Uterus (tissue), 4 donors: Measurements from ENCODE around the gene C11orf97. TPM values are rescaled to one million over a fixed set of nuclear protein-coding genes. Genes with fewer than 3 reads are reported as not detected.
A peak's percentile ranks its signal among the peaks of the same experiment; 100 is the strongest.

Source experiments
- DNase-seq, 2 donors: peaks; one replicate each; pipeline ENCODE4 v3.0.0-alpha.2; 2019 to 2020
- H3K27ac ChIP-seq, 2 donors: fragments of 200-600 bp; sonication (generic); 1 replicate in 1 of 2; 2 replicates in 1 of 2; pipeline ENCODE4 v1.5.1; 2016 to 2018
- H3K27me3 ChIP-seq, 2 donors: fragments of 200-600 bp; sonication (generic); one replicate each; pipeline ENCODE4 v1.5.1; 2018 to 2019; ENCODE audit warnings: control low read depth in 1 of 2
- H3K36me3 ChIP-seq, 2 donors: fragments of 200-600 bp; sonication (generic); one replicate each; pipeline ENCODE4 v1.5.1; 2019; ENCODE audit warnings: control low read depth in 1 of 2
- H3K4me1 ChIP-seq, 2 donors: fragments of 200-600 bp; sonication (generic); one replicate each; pipeline ENCODE4 v1.5.1; 2018 to 2019; ENCODE audit warnings: control low read depth in 1 of 2
- H3K4me3 ChIP-seq, 2 donors: fragments of 200-600 bp; sonication (generic); 1 replicate in 1 of 2; 2 replicates in 1 of 2; pipeline ENCODE4 v1.5.1; 2018 to 2019; ENCODE audit warnings: mild to moderate bottlenecking in 1 of 2
- H3K9me3 ChIP-seq, 2 donors: fragments of 200-600 bp; sonication (generic); one replicate each; pipeline ENCODE4 v1.5.1; 2019; ENCODE audit warnings: control low read depth in 1 of 2
- POLR2A ChIP-seq, 2 donors: fragments of 450-650 bp; IDR thresholded peaks; one replicate each; pipeline ENCODE4 v1.6.1; 2016; ENCODE audit warnings: antibody characterized with exemption in 2 of 2, mild to moderate bottlenecking in 1 of 2, moderate library complexity in 1 of 2
- intact Hi-C: fragments of 100-400 bp; cut with DNase I; formaldehyde crosslinking; loops from one replicate; pipeline ENCODE4 v1.15.1; 2023; ENCODE audit warnings: low total_unique reads
- total RNA-seq, 4 donors: library from RNA; depleted of rRNA in 3 of 4; stranded (reverse); fragments of >200 nt in 3 of 4; gene quantifications; one replicate each; pipeline versions ENCODE4 v1.1.0 to v1.2.4, GENCODE V29; 2014 to 2023
- TF ChIP-seq, protein P1 (sequence below), 4 experiments: fragments of 200-600 bp in 2 of 4; fragments of 450-650 bp in 2 of 4; sonication (generic) in 2 of 4; IDR thresholded peaks; one replicate each; pipeline ENCODE4 v1.5.1; 2016 to 2019; ENCODE audit warnings: antibody characterized with exemption in 4 of 4, mild to moderate bottlenecking in 2 of 4, moderate library complexity in 1 of 4
- donor health status: DM: yes; HTN: yes; CAD: no.

C11orf97 gene
- total RNA-seq, 4 donors from 2014 or later = not detected

DNA sequence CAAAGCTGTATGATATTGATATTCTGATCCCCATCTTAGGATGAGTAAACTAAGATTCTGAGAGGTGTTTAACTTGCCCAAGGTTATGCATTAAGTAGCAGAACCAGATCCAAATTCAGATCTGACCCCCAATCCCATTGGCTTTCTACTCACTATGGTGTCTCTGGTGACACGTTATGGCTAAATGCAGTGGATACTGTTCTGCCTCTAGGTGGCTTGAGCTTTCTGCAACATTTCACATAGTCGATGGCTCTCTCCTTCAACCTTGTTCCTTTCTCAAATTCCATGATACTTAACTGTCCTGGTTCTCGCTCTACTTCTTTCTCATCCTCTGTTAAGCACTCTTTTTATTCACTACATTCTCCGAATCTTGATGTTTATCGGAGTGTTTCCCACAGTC lies 9.4 kb downstream of the C11orf97 start:
- H3K9me3 ChIP-seq = no peaks in the 10 kb centered on the region
- no peak overlapping the region for H3K27ac ChIP-seq
- intact Hi-C loops = no loop called here
- no peak for DNase-seq
- H3K4me3 ChIP-seq = no peak overlapping the region
- H3K36me3 ChIP-seq = no peaks in the 10 kb centered on the region
- no peaks in the 10 kb centered on the region for H3K4me1 ChIP-seq
- no peaks in the 10 kb centered on the region for H3K27me3 ChIP-seq
- no peak for TF ChIP-seq POLR2A (IDR thresholded peaks at IDR 0.05)
- TF ChIP-seq, protein P1, sequence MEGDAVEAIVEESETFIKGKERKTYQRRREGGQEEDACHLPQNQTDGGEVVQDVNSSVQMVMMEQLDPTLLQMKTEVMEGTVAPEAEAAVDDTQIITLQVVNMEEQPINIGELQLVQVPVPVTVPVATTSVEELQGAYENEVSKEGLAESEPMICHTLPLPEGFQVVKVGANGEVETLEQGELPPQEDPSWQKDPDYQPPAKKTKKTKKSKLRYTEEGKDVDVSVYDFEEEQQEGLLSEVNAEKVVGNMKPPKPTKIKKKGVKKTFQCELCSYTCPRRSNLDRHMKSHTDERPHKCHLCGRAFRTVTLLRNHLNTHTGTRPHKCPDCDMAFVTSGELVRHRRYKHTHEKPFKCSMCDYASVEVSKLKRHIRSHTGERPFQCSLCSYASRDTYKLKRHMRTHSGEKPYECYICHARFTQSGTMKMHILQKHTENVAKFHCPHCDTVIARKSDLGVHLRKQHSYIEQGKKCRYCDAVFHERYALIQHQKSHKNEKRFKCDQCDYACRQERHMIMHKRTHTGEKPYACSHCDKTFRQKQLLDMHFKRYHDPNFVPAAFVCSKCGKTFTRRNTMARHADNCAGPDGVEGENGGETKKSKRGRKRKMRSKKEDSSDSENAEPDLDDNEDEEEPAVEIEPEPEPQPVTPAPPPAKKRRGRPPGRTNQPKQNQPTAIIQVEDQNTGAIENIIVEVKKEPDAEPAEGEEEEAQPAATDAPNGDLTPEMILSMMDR (IDR thresholded peaks at IDR 0.05) = no peak

DNA sequence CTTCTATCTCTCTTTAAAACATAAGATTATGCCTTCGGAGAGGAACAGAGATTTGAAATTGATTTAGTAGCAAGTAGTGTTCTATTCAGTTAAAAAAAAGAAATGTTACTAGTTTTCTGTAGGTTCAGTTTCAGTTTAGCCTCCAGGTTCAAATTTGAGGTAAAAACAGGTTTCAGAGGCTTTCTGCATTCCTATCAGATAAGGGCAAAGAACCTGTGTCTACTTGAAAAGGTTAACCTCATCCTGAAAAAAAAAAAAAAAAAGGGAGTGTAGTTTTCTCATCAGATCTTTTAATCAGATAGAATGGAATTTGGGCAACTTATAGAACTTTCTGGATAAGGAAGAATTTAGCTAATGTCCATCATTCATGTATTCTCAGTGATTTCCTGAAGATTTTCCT lies 12.1 kb downstream of the C11orf97 start:
- no peaks in the 10 kb centered on the region for H3K4me1 ChIP-seq
- H3K27ac ChIP-seq = no peak overlapping the region
- no peak for DNase-seq
- no peak overlapping the region for H3K4me3 ChIP-seq
- TF ChIP-seq, protein P1 (IDR thresholded peaks at IDR 0.05) = no peak
- TF ChIP-seq POLR2A (IDR thresholded peaks at IDR 0.05) = no peak
- no peaks in the 10 kb centered on the region for H3K9me3 ChIP-seq
- H3K36me3 ChIP-seq = no peaks in the 10 kb centered on the region
- H3K27me3 ChIP-seq = no peaks in the 10 kb centered on the region
- intact Hi-C loops = no loop called here

DNA sequence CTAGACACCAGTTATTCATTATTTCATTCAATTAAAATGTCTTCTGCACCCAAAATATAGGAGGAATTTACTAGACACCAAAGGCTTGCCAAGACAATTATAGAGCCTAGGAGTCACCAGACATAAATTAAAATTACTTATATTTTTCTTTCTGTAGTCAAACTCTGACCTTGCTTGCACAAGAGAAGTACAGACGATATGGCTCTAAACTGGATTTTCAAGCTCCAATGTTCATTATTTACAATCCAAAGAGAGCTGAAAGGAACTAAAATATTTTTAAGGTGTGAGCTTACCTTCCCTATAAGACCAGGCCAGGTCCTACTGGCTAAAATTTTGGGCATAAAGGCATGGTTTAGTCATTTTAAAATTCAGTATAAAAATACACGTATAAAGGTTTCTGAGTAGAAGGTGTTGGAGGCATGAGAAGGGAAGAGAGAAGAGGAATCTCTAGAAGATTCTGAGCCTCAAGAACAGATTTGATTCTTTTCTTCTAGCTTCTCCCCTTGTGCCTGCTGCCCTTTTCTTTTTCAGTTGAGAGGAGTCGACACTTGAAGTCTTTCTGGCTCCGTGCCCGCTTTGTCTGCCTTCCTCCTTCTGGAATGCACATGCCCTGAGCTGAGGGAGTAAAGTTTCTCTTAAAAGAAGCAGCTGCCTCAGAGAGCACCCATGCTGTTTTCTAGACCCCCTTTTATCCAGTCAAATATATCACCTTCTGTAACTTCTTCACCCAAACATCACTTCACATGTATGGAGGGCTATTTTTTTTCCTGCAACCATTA lies 13.5 kb downstream of the C11orf97 start:
- Histone ChIP-seq H3K27me3 (no peaks in the 10 kb centered on the region), H3K9me3 (no peaks in the 10 kb centered on the region), H3K36me3 (no peaks in the 10 kb centered on the region), H3K4me3 (no peak overlapping the region), H3K27ac (peak overlapping the region; percentile 8 to 20), H3K4me1 (no peaks in the 10 kb centered on the region)
- DNase-seq = peak; percentile 50 to 75
- intact Hi-C loops = no loop called here
- TF ChIP-seq, protein P1 (IDR thresholded peaks at IDR 0.05) = no peak
- no peak for TF ChIP-seq POLR2A (IDR thresholded peaks at IDR 0.05)

DNA sequence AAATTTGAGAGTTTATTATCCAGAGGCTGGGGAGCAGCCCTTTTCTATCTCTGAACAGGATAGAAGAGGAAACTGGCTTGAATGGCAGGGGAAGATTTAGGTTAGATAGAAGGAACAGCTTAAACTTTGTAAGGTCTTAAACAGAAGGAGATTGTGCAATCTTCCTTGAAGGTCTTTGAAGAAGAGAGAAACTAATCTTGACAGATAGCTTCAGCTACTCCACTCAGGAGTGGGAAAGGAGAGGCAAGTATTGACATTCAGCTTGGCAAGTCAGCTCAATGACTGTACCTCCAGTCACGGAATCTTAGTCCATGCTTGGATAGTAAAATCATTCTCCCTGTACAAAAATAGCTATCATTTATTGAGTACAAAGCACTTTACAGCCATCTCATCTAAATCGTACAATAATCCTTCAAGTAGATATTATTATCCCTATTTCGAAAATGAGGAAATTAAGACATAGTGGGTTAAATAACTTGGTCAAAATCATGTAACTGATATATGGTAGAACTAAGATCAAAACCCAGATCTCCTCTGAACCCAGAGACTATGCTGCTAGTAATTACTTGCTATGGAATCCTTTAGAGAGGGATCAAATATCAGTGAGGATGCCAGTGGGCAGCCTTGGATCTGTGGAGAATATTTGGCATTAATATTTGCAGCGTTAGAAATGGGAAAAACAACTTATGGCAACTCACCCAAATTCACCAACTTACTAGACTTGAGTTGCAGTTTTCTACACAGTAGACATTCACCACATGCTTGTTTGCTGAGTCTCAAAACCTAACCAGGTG lies 14.6 kb downstream of the C11orf97 start:
- no peak overlapping the region for H3K27ac ChIP-seq
- H3K36me3 ChIP-seq = no peaks in the 10 kb centered on the region
- DNase-seq = no peak
- no peaks in the 10 kb centered on the region for H3K4me1 ChIP-seq
- no peaks in the 10 kb centered on the region for H3K27me3 ChIP-seq
- no peaks in the 10 kb centered on the region for H3K9me3 ChIP-seq
- H3K4me3 ChIP-seq = no peak overlapping the region
- intact Hi-C loops = no loop called here
- TF ChIP-seq POLR2A (IDR thresholded peaks at IDR 0.05) = no peak
- TF ChIP-seq, protein P1 (IDR thresholded peaks at IDR 0.05) = no peak

DNA sequence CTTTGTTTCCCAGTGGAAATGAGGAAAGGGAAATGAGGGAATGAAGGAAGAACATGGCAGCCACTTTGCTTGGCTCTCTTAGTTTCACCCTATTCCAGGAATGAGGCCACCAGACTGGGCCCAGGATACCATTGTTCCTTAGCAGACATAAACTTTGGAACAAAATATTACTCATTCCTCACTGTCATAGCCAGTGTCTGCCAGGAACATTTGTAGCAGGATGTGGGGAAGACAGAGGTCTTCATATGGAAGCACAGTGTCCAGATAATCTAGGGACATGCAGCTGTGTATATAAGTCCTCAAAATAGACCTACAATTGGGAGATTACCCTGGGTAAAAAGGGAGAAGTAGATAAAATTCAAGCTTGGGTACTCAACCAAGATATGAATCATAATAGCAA lies 16.3 kb downstream of the C11orf97 start:
- intact Hi-C loops = no loop called here
- H3K4me1 ChIP-seq = no peaks in the 10 kb centered on the region
- TF ChIP-seq POLR2A (IDR thresholded peaks at IDR 0.05) = no peak
- TF ChIP-seq, protein P1 (IDR thresholded peaks at IDR 0.05) = no peak
- H3K4me3 ChIP-seq = no peak overlapping the region
- H3K27me3 ChIP-seq = no peaks in the 10 kb centered on the region
- no peaks in the 10 kb centered on the region for H3K36me3 ChIP-seq
- H3K27ac ChIP-seq = no peak overlapping the region
- H3K9me3 ChIP-seq = no peaks in the 10 kb centered on the region
- DNase-seq = no peak
